Neural progenitor cell (in vitro differentiated cells): ENCODE results near the gene PMVK. TPM values are rescaled to one million over a fixed set of nuclear protein-coding genes. Genes with fewer than 3 reads are reported as not detected.

Experiments
- DNase-seq: peaks from one replicate; pipeline ENCODE4 v3.0.0-alpha.2; 2016; ENCODE audit warnings: low spot score
- H2AFZ ChIP-seq: fragments of 200-600 bp; sonication (generic); replicated peaks from 2 replicates; pipeline ENCODE4 v1.6.1; 2016; ENCODE audit warnings: antibody characterized with exemption
- H3F3A ChIP-seq: fragments of 200-600 bp; sonication (generic); 2 replicates; pipeline ENCODE4 v1.6.1; 2016; ENCODE audit warnings: antibody characterized with exemption, low read depth
- H3K27ac ChIP-seq: fragments of 200-600 bp; sonication (generic); 2 replicates; pipeline ENCODE4 v1.5.1; 2016; ENCODE audit warnings: mild to moderate bottlenecking
- H3K27me3 ChIP-seq: fragments of 200-600 bp; sonication (generic); 2 replicates; pipeline ENCODE4 v1.6.1; 2016; ENCODE audit warnings: mild to moderate bottlenecking, moderate library complexity
- H3K36me3 ChIP-seq: fragments of 200-600 bp; sonication (generic); 2 replicates; pipeline ENCODE4 v1.5.1; 2016
- H3K4me1 ChIP-seq: fragments of 200-600 bp; sonication (generic); 2 replicates; pipeline ENCODE4 v1.6.1; 2016; ENCODE audit warnings: mixed run types
- H3K4me2 ChIP-seq: fragments of 200-600 bp; sonication (generic); 2 replicates; pipeline ENCODE4 v1.6.1; 2016
- H3K4me3 ChIP-seq: fragments of 200-600 bp; sonication (generic); 2 replicates; pipeline ENCODE4 v1.5.1; 2016
- H3K79me2 ChIP-seq: fragments of 200-600 bp; sonication (generic); 2 replicates; pipeline ENCODE4 v1.6.1; 2016; ENCODE audit warnings: low read depth
- H3K9ac ChIP-seq: fragments of 200-600 bp; sonication (generic); 2 replicates; pipeline ENCODE4 v1.6.1; 2016
- H3K9me3 ChIP-seq: fragments of 200-600 bp; sonication (generic); 2 replicates; pipeline ENCODE4 v1.5.1; 2016; ENCODE audit warnings: low read depth
- H4K20me1 ChIP-seq: fragments of 200-600 bp; sonication (generic); 2 replicates; pipeline ENCODE4 v1.6.1; 2016; ENCODE audit warnings: low read depth
- H3K27ac Mint-ChIP-seq: 3 replicates; pipeline ENCODE4 v1.8.0; 2021; ENCODE audit warnings: mixed read lengths
- H3K27me3 Mint-ChIP-seq: 2 replicates; pipeline ENCODE4 v1.8.0; 2022; ENCODE audit warnings: low read depth, mild to moderate bottlenecking, inconsistent platforms, moderate library complexity, mixed read lengths; ENCODE audit not compliant: insufficient read depth
- H3K36me3 Mint-ChIP-seq: 3 replicates; pipeline ENCODE4 v1.8.0; 2021; ENCODE audit warnings: mixed read lengths
- H3K4me1 Mint-ChIP-seq: 3 replicates; pipeline ENCODE4 v1.8.0; 2021; ENCODE audit warnings: mixed read lengths
- H3K4me3 Mint-ChIP-seq: 3 replicates; pipeline ENCODE4 v1.8.0; 2021; ENCODE audit warnings: mild to moderate bottlenecking, moderate library complexity, mixed read lengths
- H3K9me3 Mint-ChIP-seq: 3 replicates; pipeline ENCODE4 v1.8.0; 2020; ENCODE audit warnings: mixed read lengths
- CTCF ChIP-seq: fragments of 200-600 bp; sonication (generic); IDR thresholded peaks from 2 replicates; pipeline ENCODE4 v1.5.1; 2017; ENCODE audit warnings: antibody characterized with exemption, mild to moderate bottlenecking
- EZH2 ChIP-seq: fragments of 200-600 bp; sonication (generic); IDR thresholded peaks from 2 replicates; pipeline ENCODE4 v1.6.1; 2017; ENCODE audit warnings: antibody characterized with exemption, mild to moderate bottlenecking, moderate library complexity
- EZH2phosphoT487 ChIP-seq: fragments of 200-600 bp; sonication (generic); IDR thresholded peaks from 2 replicates; pipeline ENCODE4 v1.6.1; 2017; ENCODE audit warnings: antibody characterized with exemption
- total RNA-seq: library from RNA; depleted of rRNA; stranded (reverse); fragments of >200 nt; gene quantifications from 2 replicates; pipeline ENCODE4 v1.2.3, GENCODE V29; 2015; ENCODE audit warnings: low replicate concordance

The PMVK gene
- 4.3 and 12.7 TPM in 2 replicates for total RNA-seq

GRCh38 chr1:154936555-154937084 lies at the start of gene PMVK:
TSS of gene PMVK (minus strand) at chr1:154936719. CDS start at chr1:154936685, 34 bp downstream.
- H3K27ac Mint-ChIP-seq = peak within 1 kb of the TSS; percentile 100
- no peaks in the 10 kb centered on the region for H3K36me3 Mint-ChIP-seq
- H3K9ac ChIP-seq = peak within 1 kb of the TSS; percentile 96
- no peaks in the 10 kb centered on the region for H4K20me1 ChIP-seq
- H3K4me3 Mint-ChIP-seq = peak within 1 kb of the TSS; percentile 94
- peak; percentile 26 for TF ChIP-seq CTCF
- no peak for TF ChIP-seq EZH2
- TF ChIP-seq EZH2phosphoT487 = no peak
- no peaks in the 10 kb centered on the region for H3K36me3 ChIP-seq
- H3K9me3 ChIP-seq = no peaks in the 10 kb centered on the region
- peaks cover 25% of the 10 kb centered on the region for H3K4me1 ChIP-seq
- H3K27ac ChIP-seq = peak within 1 kb of the TSS; percentile 97
- H3F3A ChIP-seq = peaks cover 18% of the 10 kb centered on the region
- H3K27me3 ChIP-seq = no peaks in the 10 kb centered on the region
- DNase-seq = peak; percentile 96
- H2AFZ ChIP-seq = peak within 1 kb of the TSS; percentile 88
- peaks cover 52% of the 10 kb centered on the region for H3K4me1 Mint-ChIP-seq
- H3K27me3 Mint-ChIP-seq = peaks cover 15% of the 10 kb centered on the region
- no peaks in the 10 kb centered on the region for H3K9me3 Mint-ChIP-seq
- H3K4me3 ChIP-seq = peak within 1 kb of the TSS; percentile 62
- peak within 1 kb of the TSS; percentile 81 for H3K4me2 ChIP-seq
- peaks cover 10% of the 10 kb centered on the region for H3K79me2 ChIP-seq

GRCh38 chr1:154983776-154984466 lies 47.4 kb upstream of the PMVK start:
- H3K9ac ChIP-seq = peak overlapping the region; percentile 91
- H3K9me3 ChIP-seq = no peaks in the 10 kb centered on the region
- no peak overlapping the region for H2AFZ ChIP-seq
- H3K27ac ChIP-seq = no peak overlapping the region
- peaks cover 96% of the 10 kb centered on the region for H3K79me2 ChIP-seq
- no peak overlapping the region for H3K4me3 Mint-ChIP-seq
- H3K36me3 Mint-ChIP-seq = peaks cover 17% of the 10 kb centered on the region
- H3K9me3 Mint-ChIP-seq = no peaks in the 10 kb centered on the region
- peak overlapping the region; percentile 87 for H3K4me3 ChIP-seq
- peaks cover 7% of the 10 kb centered on the region for H3K36me3 ChIP-seq
- H3K27me3 ChIP-seq = no peaks in the 10 kb centered on the region
- H3K27ac Mint-ChIP-seq = peak overlapping the region; percentile 31
- peaks cover 8% of the 10 kb centered on the region for H3K4me1 Mint-ChIP-seq
- peak overlapping the region; percentile 97 for H3K4me2 ChIP-seq
- H3K27me3 Mint-ChIP-seq = peaks cover 5% of the 10 kb centered on the region
- peaks cover 34% of the 10 kb centered on the region for H3F3A ChIP-seq
- no peak for DNase-seq
- H3K4me1 ChIP-seq = peaks cover 15% of the 10 kb centered on the region
- TF ChIP-seq EZH2 = no peak
- no peak for TF ChIP-seq CTCF
- no peak for TF ChIP-seq EZH2phosphoT487
- H4K20me1 ChIP-seq = peaks cover 13% of the 10 kb centered on the region

- peak; percentile 100 for DNase-seq
- Mint-ChIP-seq H3K27ac (peak within 1 kb of the TSS; percentile 31), H3K9me3 (no peaks in the 10 kb centered on the region), H3K27me3 (peaks cover 4% of the 10 kb centered on the region), H3K4me1 (peaks cover 7% of the 10 kb centered on the region), H3K4me3 (no peak within 1 kb of the TSS), H3K36me3 (peaks cover 13% of the 10 kb centered on the region)
- Histone ChIP-seq H3K9ac (peak within 1 kb of the TSS; percentile 91), H3F3A (peaks cover 38% of the 10 kb centered on the region), H3K4me2 (peak within 1 kb of the TSS; percentile 97), H3K79me2 (peaks cover 92% of the 10 kb centered on the region), H3K27ac (no peak within 1 kb of the TSS), H4K20me1 (peaks cover 8% of the 10 kb centered on the region), H3K4me1 (peaks cover 15% of the 10 kb centered on the region), H3K36me3 (peaks cover 9% of the 10 kb centered on the region), H3K4me3 (peak within 1 kb of the TSS; percentile 87), H2AFZ (no peak within 1 kb of the TSS), H3K9me3 (no peaks in the 10 kb centered on the region), H3K27me3 (no peaks in the 10 kb centered on the region)
- no peak for TF ChIP-seq EZH2
- no peak for TF ChIP-seq EZH2phosphoT487
- TF ChIP-seq CTCF = no peak
Measured at GRCh38 chr1:154982897-154983648, 46.6 kb upstream of the PMVK start, which contains the start of gene FLAD1. TSS of gene FLAD1 (plus strand) at chr1:154983344. CDS start at chr1:154983695, 351 bp downstream.
